Astrocyte of the spinal cord (primary cell): ENCODE measurements around the gene SARS2.
"Not testable (repeated sequence)": the region's sequence is repeated elsewhere in the genome, so short reads cannot be mapped to it uniquely, and the experiment has no call there.

Experiments used
- DNase-seq: peaks from one replicate; pipeline ENCODE4 v3.0.0; 2011; ENCODE audit warnings: low read depth, low spot score
- H3K4me3 ChIP-seq: 2 replicates; pipeline ENCODE4 v1.5.1; 2011; ENCODE audit warnings: low read depth, mild to moderate bottlenecking, low read length, moderate library complexity
- in situ Hi-C: cut with HindIII; loops from 2 replicates; pipeline ENCODE4 v1.10.0; 2017; ENCODE audit warnings: low sequenced_read_pairs
- TF ChIP-seq, protein P1 (sequence below): IDR thresholded peaks from 2 replicates; pipeline ENCODE4 v1.5.1; 2012; ENCODE audit warnings: low read depth, mild to moderate bottlenecking, low read length, inconsistent platforms

The SARS2 gene

DNA sequence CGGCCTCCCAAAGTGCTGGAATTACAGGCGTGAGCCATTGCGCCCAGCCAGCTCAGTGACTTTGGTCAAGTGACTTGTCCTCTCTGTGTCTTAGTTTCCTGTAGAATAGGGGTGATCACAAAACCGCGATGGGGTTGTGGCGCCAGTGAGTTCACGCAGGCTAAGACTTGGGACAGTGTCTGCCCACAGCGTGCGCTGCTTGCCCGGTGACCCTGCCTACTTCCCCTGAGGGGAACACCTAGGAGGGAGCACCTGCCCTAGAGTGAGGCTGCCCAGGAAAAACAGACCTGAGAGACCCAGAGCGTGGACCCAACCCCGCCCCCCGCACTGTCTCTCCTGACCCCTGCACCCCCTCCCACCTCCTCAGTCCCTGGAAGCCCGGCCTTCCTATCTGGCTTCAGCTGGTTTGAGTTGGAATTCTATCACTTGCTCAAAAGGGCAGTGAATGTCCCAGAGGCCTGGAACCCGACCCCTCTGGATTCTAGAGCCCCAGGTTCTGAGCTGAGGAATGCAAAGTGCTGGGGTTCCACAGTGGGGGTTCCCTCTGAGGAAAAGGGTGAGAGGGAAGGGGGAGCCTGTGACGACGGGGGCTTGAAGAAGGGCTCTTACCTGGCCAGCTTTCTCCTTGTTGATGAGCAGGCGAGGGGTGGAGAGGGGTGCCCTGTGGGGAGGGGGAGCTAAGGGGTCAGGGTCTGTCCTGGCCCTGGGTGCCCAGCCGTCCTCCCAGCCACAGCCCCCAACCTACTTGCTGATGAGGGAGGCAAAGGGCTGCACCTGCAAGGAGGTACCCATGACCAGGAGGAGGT is 50.3 kb downstream of the SARS2 start:
- in situ Hi-C loops, result no loop called here
- no peak for DNase-seq
- H3K4me3 ChIP-seq, result no peak overlapping the region
- TF ChIP-seq, protein P1, sequence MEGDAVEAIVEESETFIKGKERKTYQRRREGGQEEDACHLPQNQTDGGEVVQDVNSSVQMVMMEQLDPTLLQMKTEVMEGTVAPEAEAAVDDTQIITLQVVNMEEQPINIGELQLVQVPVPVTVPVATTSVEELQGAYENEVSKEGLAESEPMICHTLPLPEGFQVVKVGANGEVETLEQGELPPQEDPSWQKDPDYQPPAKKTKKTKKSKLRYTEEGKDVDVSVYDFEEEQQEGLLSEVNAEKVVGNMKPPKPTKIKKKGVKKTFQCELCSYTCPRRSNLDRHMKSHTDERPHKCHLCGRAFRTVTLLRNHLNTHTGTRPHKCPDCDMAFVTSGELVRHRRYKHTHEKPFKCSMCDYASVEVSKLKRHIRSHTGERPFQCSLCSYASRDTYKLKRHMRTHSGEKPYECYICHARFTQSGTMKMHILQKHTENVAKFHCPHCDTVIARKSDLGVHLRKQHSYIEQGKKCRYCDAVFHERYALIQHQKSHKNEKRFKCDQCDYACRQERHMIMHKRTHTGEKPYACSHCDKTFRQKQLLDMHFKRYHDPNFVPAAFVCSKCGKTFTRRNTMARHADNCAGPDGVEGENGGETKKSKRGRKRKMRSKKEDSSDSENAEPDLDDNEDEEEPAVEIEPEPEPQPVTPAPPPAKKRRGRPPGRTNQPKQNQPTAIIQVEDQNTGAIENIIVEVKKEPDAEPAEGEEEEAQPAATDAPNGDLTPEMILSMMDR, result no peak

DNA sequence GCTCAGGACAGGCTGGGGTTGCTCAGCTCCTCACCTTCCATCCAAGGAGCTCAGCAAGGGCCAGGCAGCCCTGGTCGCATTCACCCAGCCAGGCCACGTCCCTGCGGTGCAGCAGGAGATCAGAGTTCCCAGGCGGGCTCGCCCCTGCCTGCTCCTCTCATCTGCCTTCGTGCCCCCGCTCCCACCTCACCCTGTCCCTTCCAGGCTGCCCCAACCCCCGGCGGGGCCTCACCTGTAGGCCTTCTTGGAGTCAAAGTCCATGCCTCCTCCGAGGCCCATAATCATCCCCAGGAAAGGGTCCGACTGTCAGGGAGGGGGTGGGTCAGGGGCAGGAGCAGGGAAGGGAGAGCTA is 51.2 kb downstream of the SARS2 start:
- no peak for DNase-seq
- H3K4me3 ChIP-seq, result no peak overlapping the region
- in situ Hi-C loops, result no loop called here
- TF ChIP-seq, protein P1, result no peak

- in situ Hi-C loops, result no loop called here
- no peak for DNase-seq
- no peak overlapping the region for H3K4me3 ChIP-seq
- TF ChIP-seq, protein P1, result no peak
These were observed 51.8 kb downstream of the SARS2 start for GRCh38 chr19:38878575-38879399.

DNA sequence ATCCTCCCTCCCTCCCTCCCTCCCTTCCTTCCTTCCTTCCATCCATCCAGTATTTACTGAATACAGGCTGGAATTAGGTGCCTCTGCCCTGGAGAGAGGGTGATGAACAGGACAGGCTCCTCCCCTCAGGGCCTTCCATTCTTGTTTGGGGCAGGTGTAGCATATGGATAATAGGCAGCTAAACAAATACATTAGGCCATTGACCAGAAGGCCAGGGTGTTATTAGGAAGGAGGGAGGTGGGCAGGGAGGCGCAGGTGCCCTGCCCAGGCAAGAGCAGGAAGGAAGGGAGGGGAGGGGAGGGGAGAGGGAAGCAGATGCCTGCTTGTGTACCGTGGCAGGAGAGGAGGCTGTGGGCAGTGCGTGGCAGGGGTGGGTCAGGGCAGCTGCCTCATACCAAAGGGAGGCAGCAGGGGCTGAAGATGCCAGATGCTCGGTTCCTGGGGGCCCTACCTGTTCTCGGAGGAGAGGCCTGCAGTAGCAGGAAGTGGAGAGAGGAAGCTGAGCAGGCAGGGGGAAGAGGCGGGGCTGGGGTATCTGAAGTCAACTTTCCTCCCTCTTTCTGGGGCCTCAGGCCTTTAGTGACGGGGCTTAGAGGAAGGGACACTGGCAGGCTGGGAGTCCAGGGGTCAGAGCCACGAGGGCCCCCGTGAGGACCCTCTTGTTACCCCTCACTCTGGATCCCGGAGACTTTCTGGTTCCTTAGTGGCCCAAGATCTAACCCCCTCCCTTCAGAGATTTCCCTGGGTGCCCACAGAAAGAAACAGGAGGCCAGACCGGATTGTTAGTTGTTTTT is 52.6 kb downstream of the SARS2 start, which contains the start of gene RINL:
Gene RINL (minus strand): TSS at position 495 of the 794 bp plus-strand sequence. CDS start 1,533 bp downstream, outside the sequence.
- no peak within 1 kb of the TSS for H3K4me3 ChIP-seq
- in situ Hi-C loops, result no loop called here
- TF ChIP-seq, protein P1, result no peak
- no peak for DNase-seq

- TF ChIP-seq, protein P1, result no peak
- no peak overlapping the region for H3K4me3 ChIP-seq
- in situ Hi-C loops, result no loop called here
- DNase-seq, result no peak
These were observed 54.7 kb downstream of the SARS2 start for GRCh38 chr19:38875656-38876395.

- in situ Hi-C loops, DNase-seq, H3K4me3 ChIP-seq: not testable (repeated sequence)
These were observed 57.2 kb downstream of the SARS2 start for GRCh38 chr19:38873400-38873799.
